Activated CD4-positive, alpha-beta T cell treated with anti-CD3 and anti-CD28 coated beads, Interleukin-10, Interleukin-2, amounts not matched to agents 100 ng/mL and 50 ng/mL, durations not matched to agents 16 hours and 8 hours (primary cell): ENCODE data around the gene PDE4D.

ENCODE experiments used
- DNase-seq: peaks from one replicate; pipeline ENCODE4 v3.0.0-alpha.2; 2020

PDE4D gene

DNA sequence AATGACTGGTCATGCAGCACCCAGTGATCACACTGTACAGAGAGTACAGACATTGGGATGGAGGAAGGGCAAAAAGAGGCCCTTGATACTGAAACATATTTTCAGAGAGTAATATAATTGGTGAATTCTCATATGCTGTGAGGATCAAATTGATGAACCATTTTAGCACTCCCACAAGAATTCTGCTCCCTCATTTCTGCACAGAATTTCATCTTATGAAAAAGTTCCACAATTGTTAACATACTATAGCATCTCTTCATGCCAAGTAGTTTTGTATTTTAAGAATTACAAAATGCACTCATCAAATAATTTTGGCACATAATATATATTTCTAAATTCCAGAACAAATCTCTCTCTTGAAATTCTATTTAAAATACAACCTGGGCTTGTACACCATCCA lies 351.2 kb downstream of the PDE4D start:
- no peak for DNase-seq

- DNase-seq: no peak
Measured at GRCh38 chr5:59540366-59540765, 353.2 kb downstream of the PDE4D start.

GRCh38 chr5:59538750-59539121 lies 354.8 kb downstream of the PDE4D start:
- no peak for DNase-seq

DNA sequence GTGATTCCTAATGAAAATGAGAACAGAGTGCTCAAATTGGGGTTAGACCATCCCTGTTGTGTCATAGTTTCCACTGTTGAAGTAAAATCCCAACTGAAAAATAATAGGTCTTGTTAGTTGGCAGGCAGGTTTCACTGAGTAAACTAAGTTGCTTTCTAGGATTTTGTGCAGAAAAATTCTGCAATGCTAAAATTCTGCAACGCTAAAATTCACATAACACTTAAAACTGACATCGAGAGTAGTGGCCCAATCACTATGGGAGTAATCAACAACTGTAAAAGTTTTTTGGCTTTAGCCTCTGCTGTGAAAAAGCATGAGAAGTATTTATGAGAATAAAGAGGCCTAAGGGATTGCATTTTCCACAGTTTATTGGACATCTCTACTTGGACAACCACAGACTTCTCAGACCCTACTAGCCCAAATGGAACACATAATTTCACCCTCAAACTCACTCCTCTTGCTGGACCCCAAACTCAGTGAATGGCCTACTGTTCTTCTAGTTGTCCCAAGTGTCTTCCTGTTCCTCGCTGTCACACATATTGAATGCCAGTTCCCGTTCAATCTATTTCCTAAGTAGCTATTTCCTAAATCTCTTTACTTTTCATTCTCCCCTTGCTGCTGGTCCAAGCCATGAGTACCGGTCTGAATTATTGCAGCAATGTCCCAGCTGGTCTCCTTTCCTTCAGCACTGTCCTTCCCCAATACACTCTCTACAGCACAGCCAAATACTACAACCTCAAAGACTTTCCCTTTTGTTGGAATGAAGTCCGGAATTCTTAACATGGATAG lies 355.4 kb downstream of the PDE4D start:
- DNase-seq: no peak

DNA sequence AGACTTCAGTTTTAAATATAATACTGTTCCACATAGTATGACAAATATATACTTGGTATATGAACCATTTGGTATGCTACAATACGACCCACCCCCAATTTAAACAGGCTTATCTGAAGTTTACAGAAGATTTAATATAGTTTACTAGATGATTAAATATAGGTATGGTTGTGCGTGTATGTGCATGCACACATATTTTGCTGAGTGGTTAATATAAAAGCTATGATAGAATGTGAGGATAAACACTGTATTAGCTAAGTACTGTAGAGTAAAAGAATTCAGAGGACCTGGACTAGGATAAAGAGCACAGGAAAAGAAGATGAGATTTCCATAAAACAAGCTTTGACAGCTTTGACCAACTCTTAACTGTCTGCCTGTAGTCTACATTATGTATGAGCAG lies 356.7 kb downstream of the PDE4D start:
- DNase-seq: no peak

GRCh38 chr5:59535561-59535960 lies 358.0 kb downstream of the PDE4D start:
- DNase-seq: no peak

- no peak for DNase-seq
Measured at GRCh38 chr5:59533730-59534108, 359.8 kb downstream of the PDE4D start.

DNA sequence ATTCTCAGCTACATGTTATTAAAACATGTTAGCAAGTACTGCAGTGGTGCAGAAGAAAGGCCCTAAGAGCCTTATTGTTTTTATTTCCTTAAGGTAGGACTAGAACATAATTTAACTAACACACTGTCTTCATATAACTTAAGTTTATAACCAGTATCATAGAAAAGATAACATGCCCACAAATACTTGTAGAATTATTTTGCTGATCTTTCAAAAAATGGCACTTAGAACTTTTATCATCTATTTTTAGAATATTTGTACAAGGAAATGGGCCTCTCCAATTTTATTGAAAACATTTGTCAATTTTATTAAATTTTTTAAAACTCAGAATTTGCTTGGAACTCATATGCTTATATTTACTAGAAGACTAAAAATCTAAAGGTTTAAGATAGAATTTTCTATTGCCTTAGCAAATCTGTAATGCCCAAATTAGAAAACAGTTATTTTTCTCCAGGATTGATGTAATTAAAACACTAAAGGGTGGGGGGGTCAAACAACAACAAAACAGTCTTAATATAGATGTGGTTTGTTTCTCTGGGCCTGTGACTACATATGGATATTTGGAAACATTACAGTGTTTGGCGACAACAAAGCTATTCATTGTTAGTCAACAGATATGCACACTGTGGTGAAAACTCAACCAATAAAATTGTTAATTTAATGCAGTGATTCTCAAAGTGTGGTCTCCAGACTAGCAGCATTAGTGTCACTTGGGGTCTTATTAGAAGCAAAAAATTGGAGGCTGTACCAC lies 360.4 kb downstream of the PDE4D start:
- DNase-seq: no peak

GRCh38 chr5:59529239-59529638 lies 364.3 kb downstream of the PDE4D start:
- DNase-seq: no peak

- DNase-seq: no peak
Measured at GRCh38 chr5:59528202-59528862, 365.2 kb downstream of the PDE4D start.

DNA sequence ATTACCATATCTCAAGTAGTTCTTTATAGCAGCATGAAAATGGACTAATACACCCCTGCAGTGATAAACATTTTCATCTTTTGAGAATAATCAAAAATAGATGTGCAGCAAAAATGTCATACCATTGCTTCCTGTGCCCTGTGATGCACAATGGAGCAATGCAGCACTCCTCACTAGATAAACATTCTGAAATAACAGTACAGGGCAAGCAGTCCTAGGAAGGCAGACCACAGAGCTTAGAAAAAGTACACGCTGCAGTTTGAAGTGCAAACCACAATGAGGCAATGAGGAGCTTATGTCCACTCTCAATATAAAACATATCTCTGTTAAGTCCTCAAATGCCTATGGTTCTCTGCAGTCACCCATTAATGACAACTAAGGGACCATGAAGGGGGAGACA lies 367.6 kb downstream of the PDE4D start:
- no peak for DNase-seq

- no peak for DNase-seq
Measured at GRCh38 chr5:59525311-59525710, 368.2 kb downstream of the PDE4D start.

GRCh38 chr5:59522201-59522831 lies 371.2 kb downstream of the PDE4D start:
- DNase-seq: no peak

DNA sequence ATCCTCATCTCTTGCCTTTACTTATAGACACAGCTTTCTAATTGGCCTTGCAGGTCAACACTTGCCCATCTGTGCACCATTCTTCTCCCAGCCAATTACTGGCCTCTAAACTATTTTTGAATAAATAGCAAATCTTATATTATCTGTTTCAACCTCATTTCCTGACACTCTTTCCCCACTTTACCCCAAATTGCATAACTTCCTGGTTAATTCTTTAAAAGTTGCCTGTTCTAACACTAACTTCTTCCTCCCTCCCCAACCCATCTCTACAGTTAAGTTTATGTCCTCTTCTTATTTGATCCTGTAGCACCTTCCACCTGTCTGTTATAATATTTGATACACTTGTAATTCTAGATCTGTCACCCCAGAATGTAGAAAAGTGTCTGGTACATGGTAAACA lies 372.1 kb downstream of the PDE4D start:
- DNase-seq: no peak

- no peak for DNase-seq
Measured at GRCh38 chr5:59519338-59519737, 374.2 kb downstream of the PDE4D start.

DNA sequence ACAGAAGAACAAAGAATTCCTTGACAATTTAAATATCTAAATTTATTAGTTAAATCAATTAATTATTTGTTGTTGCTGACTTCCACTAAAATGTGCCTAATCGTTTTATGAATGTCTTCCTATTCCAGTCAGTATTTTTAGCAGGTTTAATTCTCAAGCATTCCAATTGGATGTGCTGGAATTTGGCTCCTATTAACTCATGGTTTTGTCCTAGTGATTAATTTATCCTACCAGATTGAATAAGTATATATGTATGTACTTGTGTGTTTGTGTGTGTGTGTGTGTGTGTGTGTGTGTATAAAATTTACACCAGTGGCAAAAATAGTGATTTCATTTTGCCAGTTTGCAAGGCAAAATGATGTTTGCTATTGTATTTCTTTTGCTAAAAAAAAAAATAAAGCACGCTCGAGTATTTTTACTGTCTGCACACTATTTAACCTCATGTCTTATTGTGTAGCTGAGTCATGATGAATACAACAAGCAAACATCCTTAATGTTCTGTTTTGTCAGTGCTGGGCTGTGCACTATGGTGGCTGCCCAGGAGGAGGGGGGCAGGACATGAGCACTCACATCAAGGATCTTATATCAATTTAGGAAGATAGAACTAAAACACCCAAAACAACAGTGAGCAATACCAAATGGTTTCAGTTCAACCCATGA lies 375.5 kb downstream of the PDE4D start:
- DNase-seq: no peak

DNA sequence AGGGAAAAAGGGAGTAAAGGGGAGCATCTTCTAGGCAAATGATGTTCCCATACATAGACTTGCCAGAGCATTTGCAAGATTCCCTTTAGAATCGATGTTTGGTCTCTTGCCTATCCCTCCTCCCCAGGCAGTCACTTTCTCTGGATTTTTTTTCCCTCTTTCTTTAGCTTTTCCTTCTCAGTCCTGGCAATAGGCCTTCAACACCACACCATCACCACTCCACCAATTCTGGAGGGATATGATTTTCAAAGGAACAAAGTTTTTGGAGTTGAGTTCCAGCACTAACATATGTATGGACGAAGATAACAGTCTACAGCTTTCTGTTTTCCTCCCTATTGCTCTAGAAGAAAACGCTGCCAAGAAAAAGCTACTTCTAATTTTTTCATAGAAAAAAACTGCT lies 377.4 kb downstream of the PDE4D start:
- no peak for DNase-seq

DNA sequence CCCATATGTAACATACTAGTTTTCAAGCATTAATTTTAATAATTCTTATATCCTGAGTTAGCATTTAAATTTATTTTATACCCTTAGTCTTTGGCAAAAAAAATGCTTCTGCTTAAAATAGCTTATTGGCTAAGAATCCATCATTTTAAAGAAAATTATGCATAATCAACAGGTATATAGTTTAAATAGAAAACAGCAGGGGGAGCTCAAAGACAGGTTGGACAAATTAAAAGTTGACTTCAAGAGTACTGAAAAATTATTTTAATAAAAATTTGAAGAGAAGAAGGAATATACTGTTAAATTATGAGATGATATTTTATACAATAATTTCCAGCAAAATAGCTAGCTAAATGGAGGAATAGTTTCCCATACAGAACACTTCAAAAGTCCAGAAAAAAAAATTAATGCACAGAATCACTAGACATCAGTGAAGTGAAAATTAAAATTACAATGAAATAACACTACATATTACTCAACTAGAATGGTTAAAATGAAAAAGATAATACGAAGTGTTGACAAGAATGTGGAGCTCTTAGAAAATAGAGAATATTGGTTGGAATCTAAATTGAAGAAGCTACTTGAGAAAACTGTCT lies 387.1 kb downstream of the PDE4D start:
- peak; percentile 17 for DNase-seq

GRCh38 chr5:59504043-59504442 lies 389.5 kb downstream of the PDE4D start:
- no peak for DNase-seq

- DNase-seq: no peak
Measured at GRCh38 chr5:59503220-59503619, 390.3 kb downstream of the PDE4D start.

DNA sequence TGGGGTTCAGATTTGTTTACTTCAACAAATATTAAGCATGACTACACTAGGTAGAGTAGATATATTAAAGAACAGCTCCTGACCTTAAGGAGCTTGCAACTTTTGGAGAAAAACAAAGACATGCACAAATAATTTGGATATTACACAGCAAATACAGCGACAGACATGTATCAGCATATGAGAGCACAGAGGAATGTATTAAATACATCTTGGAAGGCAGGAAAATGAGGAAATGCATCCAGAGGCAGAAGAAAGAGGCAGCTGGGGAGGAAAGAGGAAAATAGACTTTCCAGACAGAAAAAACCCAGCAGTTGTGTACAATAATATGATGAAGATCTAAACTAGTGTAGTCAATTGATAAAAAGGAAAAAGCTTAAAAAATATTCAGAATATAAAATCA lies 392.2 kb downstream of the PDE4D start:
- DNase-seq: no peak

DNA sequence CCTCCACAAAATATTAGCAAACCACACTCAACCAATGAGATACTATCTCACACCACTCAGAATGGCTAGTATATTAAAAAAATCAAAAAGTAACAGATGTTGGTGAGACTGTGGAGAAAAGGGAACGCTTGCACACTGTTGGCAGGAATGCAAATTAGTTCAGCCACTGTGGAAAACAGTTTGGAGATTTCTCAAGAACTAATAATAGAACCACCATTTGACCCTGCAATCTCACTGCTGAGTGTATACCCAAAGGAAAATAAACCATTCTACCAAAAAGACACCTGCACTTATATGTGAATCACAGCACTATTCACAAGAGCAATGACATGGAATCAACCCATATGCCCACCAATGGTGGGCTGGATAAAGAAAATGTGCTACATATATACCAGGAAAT lies 393.5 kb downstream of the PDE4D start:
- no peak for DNase-seq

DNA sequence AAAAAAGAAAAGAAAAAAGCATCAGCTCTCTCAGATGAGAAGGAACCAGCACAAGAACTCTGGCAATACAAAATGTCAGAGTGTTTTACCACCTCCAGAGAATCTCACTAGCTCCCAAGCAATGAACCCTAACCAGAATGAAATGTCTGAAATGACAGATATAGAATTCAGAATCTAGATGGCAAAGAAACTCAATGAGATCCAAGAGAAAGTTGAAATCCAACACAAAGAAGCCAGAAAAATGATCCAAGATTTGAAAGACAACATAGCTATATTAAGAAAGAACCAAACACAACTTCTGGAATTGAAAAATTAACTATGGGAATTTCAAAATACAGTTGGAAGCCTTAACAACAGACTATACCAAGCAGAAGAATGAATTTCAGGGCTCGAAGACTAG lies 396.3 kb downstream of the PDE4D start:
- DNase-seq: no peak
